Vagina (tissue), 2 donors: ENCODE data around the gene RAPH1.

Experiments used
- CTCF ChIP-seq, 3 experiments: fragments of 450-650 bp in 2 of 3; fragments of 200-600 bp in 1 of 3; sonication (generic) in 1 of 3; IDR thresholded peaks; one replicate each; pipeline ENCODE4 v1.5.1; 2017 to 2019; ENCODE audit warnings: antibody characterized with exemption in 3 of 3, mild to moderate bottlenecking in 2 of 3, moderate library complexity in 2 of 3
- POLR2A ChIP-seq, 2 donors: fragments of 450-650 bp; IDR thresholded peaks; one replicate each; pipeline ENCODE4 v1.6.1; 2017; ENCODE audit warnings: antibody characterized with exemption in 2 of 2, mild to moderate bottlenecking in 2 of 2, moderate library complexity in 2 of 2
- POLR2AphosphoS5 ChIP-seq, 2 donors: sonication (generic); formaldehyde crosslinking; IDR thresholded peaks; one replicate each; pipeline ENCODE4 v1.9.0; 2017; ENCODE audit warnings: antibody characterized with exemption in 2 of 2, mild to moderate bottlenecking in 2 of 2, low read depth in 1 of 2; ENCODE audit not compliant: insufficient read depth in 1 of 2

GRCh38 chr2:203399031-203399430 lies 136.1 kb downstream of the RAPH1 start:
- no peak for TF ChIP-seq CTCF (IDR thresholded peaks at IDR 0.05)
- TF ChIP-seq POLR2AphosphoS5 (IDR thresholded peaks at IDR 0.05; ENCODE audit: insufficient read depth in 1 of 2, low read depth in 1 of 2) = no peak
- TF ChIP-seq POLR2A (IDR thresholded peaks at IDR 0.05) = no peak
